ENCODE measurements around the gene SPSB1.

DNA sequence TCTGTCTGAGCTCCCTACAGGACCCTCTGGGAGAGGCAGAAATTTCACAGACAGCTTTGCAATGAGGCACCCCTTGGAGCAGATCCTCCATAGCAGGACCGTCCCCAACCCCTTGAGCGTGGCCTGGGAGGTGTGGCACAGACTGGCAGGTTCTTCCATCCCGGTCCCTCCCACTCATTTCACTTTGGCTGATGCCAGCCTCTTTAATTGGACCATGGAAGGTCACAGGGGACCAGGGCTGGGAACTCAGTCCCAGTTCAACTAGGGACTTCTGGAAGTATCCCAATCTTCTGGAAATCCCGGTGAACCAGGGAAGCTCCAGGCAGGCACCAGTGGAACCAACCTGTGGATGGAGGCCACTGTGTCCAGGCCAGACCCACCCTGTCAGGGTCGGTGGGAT lies 83.7 kb downstream of the SPSB1 start:
- no peak for TF ChIP-seq EZH2 (IDR thresholded peaks at IDR 0.05; ENCODE audit: insufficient read depth, poor library complexity, severe bottlenecking)
- no peak for TF ChIP-seq EZH2phosphoT487 (IDR thresholded peaks at IDR 0.05; ENCODE audit: insufficient read depth, low read depth)
